HG02678 (cell line): ENCODE measurements around the gene BCL2L1.
"Not testable (repeated sequence)": the region's sequence is repeated elsewhere in the genome, so short reads cannot be mapped to it uniquely, and the experiment has no call there.

Experiments
- ATAC-seq: cut with Tn5 transposase; IDR thresholded peaks from one replicate; pipeline ENCODE4 v1.9.1; 2021; ENCODE audit warnings: mild to moderate bottlenecking, moderate library complexity; ENCODE audit not compliant: unreplicated experiment

Gene BCL2L1

DNA sequence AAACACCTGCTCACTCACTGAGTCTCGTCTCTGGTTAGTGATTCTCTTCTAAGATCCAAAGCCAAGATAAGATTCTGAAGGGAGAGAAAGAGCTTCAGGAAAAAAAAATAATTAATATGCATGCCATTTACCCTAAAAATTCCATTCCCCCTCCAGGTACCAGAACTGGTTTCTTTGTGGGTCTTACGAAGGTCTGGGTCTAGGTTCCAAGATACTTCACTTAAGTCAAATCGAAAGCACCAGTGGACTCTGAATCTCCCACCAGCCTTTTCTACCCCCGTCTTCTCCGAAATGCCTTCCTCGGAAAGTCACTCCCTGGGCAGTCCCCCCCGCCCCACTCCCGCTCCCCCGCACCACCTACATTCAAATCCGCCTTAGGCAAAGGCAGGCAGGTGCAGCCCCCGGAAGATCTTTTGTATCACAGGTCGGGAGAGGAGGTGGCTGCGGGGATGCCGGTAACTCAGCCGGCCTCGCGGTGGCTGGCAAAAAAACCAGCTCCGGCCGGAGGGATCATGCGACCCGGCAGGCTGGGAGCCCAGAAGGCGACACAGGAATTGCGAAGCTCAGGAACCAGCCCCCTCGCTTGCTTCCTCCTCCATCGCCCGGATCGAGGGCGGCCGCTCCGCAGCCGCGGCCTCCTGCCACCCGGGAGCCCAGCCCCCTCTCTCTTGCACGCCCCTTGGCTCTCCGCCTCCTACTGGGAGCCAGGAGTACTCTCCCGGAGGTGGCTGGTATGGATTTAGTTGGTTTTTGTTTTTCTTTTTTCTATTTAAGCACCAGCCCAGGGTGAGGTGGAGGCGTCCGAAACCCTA, at the start of gene BCL2L1:
TSS of gene BCL2L1 (minus strand) at position 612 of the 812 bp plus-strand sequence. CDS start 650 bp downstream, outside the sequence.
- peak; percentile 17 for ATAC-seq

DNA sequence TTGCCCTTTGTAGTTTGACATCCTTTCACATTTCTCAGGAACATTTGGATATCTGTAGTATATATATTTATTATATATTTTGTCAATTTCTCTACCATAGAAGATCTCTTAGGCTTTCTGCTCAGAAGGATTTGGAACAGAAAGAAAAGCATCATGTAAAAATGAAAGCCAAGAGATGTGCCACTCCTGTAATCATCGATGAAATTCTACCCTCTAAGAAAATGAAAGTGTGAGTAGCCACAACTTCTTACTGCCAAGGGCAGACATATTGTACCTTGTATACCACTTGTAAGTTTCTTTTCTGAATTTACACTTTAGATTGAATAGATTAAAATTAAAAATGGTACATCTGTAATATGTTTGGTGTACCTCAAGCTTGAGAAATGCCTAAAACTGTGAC, 47.6 kb upstream of the BCL2L1 start:
- no peak for ATAC-seq

DNA sequence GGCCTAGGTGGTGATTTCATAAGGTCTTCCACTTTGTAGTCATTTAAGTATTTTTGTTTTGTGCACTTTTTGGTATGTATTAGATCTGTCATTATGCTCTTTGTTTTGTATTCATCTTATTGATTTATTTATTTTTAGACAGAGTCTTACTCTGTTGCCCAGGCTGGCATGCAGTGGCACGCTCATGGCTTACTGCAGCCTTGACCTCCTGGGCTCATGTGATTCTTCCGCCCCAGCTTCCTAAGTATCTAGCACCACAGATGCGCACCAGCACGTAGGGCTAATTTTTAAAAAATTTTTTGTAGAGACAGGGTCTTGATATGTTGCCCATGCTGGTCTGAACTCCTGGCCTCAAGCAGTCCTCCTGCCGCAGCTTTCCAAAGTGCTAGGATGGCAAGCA, 47.0 kb upstream of the BCL2L1 start:
- no peak for ATAC-seq

DNA sequence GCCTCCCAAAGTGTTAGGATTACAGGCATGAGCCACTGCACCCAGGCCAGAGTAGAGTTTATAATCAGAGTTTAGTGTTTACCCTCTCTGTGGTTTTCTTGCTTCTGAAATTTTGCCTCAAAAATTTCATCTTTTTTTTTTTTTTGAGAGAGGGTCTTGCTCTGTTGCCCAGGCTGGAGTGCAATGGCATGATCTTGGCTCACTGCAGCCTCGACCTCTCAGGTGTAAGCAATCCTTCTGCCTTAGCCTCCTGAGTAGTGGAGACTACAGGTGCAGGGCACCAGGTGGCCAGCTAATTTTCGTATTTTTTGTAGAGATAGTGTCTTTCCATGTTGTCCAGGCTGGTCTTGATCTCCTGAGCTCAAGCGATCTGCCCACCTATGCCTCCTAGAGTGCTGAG, 45.1 kb upstream of the BCL2L1 start:
- no peak for ATAC-seq

DNA sequence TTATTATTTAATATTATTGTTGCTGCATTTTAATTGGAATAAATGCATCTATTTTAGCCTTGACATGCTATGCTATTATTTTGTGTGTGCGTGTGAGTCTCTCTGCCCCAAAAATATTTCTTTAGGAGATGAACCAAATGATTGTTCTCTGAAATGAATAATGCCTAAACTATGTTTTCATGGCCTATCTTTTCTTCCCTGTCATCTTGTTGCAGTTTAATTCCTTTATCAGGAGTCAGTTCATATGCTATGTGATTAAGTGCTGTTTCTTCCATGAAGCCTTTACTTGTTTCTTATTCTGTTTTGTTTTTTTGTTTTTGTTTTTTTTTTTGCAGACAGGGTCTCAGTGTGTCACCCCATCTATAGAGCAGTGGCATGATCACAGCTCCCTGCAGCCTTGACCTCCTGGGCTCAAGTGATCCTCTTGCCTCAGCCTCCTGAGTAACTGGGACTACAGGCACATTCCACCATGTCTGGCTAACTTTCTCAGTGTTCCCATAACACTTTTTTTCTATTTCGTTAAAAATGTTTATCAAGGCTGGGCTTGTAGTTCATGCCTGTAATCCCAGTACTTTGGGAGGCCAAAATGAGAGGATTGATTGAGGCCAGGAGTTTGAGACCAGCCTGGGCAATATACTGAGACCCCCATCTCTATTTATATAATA, 42.1 kb upstream of the BCL2L1 start:
- ATAC-seq = no peak

DNA sequence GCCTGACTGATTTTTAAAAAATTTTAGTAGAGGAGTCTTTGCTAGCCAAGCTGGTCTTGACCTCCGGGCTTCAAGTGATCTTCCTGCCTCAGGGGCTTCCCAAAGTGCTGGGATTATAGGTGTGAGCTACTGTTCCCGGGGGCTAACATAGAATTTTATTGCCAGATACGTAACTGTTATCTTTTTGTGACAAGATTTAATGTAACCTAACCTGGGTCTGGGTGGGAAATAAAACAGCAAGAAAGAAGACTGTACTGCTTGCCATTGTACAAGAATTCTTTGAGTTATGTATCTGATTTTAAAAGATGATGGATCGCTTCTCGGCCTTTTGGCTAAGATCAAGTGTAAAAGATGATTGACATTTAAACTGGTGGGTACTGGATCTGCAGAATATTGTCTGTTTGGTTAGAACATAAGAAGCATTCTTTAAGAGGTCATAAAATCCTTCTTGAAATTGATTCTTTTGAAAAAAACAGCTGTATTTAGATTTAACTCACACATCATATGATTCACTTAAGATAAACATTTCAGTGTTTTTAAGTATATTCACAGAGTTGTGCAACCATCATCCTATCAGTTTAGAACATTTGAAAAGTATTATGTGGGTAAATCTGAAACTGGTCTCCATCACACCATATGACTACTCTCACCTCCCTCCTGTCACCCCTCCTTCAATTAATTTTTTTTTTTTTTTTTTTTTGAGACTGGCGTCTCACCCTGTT, 38.0 kb upstream of the BCL2L1 start:
- no peak for ATAC-seq

DNA sequence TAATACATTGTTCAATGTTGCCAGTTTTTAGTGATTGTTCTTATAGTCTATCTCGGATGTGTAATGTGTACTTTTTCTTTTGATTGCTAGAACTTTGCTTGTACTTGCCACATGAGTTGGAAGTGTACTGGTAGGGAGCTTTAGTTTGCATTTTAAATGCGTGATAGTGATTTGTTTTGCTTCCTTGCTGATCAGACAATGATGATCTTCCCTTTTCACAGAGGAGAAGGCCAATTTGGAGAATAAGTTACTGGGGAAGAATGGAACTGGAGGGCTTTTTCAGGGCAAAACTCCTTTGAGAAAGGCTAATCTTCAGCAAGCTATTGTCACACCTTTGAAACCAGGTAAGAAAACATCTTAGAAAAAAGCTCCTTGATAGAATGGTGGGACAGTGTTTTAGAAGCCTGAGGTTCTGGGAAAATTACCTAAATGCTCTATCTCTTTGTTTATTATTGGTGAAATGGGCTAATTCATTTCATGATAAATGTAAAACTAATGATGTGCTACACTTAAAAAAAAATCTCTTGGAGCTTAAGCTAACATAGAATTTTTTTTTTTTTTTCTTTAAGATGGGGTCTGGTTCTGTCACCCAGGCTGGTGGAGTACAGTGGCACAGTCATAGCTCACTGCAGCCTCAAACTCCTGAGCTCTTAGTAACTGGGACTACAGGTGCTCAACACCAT, 37.3 kb upstream of the BCL2L1 start:
- ATAC-seq = no peak

DNA sequence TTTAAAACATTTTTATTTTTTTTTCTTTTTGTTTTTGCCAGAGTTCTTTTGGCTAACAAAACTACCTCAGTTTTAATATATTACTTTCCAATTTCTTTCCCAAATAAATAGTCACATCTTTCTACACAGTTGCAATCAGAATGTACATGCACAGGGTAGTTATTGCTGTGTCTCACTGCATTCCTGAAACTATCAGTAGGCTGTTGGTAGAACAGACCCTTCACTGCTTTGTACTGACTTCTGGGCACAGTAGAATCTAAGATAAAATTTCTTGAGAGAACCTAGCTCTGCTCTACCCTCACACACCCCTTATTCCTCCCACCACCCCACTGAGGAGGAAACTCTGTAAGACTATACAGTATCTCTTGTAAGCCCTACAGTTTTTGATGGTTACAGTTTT, 36.3 kb upstream of the BCL2L1 start:
- no peak for ATAC-seq

DNA sequence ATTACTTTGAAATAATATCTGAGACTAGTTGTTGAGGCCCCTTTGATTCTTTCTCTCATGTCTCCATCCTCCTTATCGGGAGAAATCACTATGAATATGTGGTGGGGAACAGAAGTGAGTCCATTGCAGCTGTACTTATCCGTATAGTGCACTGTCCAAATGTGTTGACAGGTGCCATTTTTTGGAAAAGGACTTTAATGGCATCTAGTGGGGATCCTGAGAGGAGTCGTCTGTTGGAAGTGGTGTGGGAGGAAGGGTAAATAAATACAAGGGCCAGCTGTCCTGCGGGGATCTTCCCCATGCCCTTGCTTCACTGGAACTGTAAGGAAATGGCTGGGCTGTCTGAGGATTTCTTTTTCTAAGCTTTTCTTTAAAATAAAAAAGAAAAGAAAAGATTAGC, 35.9 kb upstream of the BCL2L1 start:
- ATAC-seq = no peak

DNA sequence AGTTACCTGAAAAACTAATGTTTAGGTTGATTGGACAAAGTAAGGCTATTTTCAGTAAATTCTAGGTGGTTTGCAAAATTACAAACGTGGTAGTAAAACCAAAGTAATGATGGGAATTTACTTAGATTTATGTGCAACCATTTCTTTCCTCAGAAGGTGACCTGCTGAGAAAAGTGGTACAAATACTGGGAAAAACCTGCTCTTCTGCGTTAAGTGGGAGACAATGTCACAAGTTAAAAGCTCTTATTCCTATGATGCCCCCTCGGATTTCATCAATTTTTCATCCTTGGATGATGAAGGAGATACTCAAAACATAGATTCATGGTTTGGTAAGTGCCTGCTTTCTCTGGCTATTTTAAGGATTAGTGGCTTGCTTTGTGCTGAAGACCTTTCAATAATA, 34.6 kb upstream of the BCL2L1 start:
- ATAC-seq = no peak

DNA sequence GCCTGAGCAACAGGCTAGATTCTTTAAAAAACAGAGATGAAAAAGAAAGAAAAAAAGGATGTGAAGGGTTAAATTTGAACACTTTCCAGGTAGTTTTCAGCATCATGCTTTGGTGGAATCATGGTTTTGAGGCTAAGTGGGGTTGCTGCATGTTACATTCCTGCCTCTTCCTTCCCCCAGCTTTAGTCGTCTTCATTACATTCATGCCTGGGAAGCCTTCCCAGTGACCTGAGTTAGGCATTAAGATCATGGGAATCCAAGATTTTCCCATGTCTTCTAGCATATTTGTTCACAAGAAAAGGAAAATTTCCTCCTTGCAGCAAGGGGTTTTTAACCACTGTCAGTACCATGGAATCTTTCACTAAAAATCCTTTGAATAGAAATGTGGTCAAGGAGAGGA, 28.5 kb upstream of the BCL2L1 start:
- no peak for ATAC-seq

DNA sequence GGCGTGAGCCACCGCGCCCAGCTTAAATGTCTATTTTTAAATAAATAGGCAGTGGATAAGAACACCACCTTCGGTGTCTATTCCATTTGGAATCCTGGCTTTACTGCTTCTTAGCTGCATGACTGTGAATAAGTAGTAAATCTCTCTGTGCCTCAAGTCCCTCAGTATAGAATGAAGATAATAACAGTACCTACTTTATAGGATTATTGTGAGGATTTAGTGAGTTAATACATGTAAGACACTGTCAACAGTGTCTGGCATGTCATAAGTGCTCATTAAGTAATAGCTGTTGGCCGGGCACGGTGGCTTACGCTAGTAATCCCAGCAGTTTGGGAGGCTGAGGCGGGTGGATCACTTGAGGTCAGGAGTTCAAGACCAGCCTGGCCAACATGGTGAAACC, 26.6 kb upstream of the BCL2L1 start:
- ATAC-seq = no peak

DNA sequence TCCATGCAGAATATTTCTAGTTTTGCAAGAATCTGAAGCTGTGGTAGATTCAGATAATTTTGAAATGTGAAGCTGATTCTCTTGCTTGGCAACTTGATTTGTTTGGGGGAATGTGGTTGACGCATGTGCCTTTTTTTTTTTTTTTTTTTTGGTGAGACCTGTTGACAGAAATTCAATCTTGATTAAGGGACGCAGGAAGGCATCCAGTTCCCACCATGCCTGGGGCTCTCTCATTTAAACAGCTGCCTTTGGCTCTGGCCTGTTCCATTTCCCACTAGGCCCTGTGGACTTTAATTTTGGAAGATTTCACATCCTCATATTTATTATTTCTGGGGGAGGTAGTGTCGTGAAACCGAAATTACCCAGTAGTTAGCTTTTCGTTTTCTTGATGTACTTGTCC, 25.0 kb upstream of the BCL2L1 start:
- no peak for ATAC-seq

DNA sequence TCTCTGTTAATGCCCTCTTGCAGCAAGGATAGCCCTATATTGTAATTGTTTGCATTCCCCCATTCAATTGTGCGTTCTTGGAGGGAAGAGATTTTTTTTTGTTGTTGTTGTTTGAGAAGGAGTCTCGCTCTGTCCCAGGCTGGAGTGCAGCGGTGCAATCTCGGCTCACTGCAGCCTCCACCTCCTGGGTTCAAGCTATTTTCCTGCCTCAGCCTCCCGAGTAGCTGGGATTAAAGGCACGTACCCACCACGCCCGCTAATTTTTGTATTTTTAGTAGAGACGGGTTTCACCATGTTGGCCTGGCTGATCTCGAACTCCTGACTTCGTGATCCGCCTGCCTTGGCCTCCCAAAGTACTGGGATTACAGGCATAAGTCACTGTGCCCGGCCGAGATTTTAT, 24.4 kb upstream of the BCL2L1 start:
- ATAC-seq = not testable (repeated sequence)

DNA sequence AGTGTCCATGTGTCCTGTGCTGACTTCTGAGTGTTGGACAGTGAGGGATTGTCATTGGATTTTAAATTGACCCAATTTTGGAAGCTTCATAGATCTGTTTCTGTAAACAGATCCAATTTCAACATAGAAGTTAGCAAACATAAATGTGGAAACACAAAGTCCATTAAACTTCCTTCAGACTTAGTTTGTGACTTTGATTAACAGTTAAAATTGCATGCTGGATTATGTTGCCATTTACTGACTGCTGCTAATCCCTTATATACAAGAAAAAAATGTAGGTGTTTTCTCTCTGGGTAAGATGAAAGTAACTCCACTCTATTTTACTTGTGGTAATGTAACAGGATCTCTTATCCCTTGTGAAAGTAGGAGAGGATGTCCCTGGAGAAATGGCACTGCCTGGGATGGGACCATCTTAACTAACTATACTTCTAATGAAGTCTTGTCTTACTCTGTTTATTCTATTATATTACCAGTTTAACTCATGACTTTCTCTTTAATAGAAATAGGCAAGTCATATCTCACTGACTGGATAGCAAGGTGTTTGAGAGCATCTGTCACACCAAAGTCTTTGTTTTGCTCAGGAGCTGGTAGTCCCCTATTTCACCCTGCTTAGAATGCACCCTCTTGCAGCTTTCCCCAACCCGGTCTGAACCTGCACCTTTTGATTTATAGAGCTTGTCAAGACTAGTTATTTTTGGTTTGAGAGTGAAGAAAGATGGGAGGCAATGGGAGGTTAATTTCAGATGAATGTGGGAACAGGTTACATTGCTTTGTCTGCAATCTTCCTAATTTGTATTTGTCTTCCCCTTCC, 23.6 kb upstream of the BCL2L1 start:
- no peak for ATAC-seq

DNA sequence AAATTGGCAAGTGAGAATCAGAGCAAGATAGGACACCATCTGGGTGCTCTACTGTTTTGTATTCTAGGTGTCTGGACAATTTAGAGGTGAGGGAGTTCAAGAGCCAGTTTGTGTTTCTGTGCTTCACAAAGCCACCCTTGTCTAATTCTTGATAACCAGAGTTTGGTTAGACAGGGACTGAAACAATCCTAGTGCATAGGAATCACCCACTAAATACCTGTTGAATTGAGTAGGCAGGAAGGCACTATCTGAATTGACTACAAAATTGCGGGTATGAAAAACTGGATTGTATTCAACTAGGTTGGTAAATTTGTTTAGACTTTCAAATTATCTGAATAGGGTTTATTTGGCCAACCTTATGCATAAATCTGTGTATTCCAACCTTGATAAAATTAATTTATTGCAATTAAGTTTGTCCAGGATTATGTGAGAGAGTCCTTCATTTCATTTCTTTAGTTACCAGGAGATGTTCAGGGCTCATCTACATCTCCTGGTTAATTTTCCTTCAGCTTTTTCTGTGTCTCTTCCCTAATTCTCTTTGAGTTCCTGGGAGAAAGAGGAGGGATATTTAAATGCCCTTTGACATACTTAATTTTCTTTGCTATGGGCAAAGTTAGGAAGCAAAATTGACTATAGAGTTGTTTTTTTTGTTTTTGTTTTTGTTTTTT, 18.1 kb upstream of the BCL2L1 start:
- no peak for ATAC-seq

DNA sequence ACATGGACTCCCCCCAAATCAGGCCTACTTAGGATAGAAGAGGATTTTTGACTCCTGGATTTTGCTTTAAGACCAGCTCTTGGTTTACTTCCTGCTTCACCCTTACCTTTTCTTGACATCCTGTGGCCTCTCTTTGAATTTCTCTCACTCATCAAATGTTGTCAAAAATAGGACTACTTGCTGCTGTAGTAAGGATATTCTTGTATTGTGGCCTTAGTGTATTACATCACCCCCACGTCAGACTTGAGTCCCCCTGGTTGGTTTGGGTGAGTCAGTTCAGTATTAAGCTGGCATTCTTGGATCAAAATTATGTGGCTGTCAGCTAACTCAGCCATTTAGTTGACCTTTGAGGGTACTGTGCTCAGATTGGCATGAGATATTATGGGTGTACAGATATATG, 17.5 kb upstream of the BCL2L1 start:
- ATAC-seq = no peak

DNA sequence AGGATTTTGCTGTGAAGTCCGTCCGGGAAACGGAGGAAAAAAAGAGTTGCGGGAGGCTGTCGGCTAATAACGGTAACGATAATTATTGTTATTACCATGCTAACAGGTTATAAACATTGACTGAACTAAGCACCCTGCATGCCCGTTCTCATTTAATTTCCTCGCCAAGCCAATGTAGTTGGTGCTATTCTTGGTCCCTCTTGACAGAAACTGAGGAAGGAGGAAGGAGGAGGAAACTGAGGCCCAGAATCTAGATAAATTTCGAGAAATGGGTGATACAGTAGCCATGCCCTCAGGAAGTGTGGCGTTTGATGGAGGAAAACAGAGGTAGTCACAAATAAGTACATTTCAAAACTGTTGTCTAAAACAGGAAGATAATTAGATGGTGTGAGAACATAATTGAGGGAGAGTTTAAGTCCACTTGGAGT, 16.9 kb upstream of the BCL2L1 start:
- ATAC-seq = peak; percentile 14

DNA sequence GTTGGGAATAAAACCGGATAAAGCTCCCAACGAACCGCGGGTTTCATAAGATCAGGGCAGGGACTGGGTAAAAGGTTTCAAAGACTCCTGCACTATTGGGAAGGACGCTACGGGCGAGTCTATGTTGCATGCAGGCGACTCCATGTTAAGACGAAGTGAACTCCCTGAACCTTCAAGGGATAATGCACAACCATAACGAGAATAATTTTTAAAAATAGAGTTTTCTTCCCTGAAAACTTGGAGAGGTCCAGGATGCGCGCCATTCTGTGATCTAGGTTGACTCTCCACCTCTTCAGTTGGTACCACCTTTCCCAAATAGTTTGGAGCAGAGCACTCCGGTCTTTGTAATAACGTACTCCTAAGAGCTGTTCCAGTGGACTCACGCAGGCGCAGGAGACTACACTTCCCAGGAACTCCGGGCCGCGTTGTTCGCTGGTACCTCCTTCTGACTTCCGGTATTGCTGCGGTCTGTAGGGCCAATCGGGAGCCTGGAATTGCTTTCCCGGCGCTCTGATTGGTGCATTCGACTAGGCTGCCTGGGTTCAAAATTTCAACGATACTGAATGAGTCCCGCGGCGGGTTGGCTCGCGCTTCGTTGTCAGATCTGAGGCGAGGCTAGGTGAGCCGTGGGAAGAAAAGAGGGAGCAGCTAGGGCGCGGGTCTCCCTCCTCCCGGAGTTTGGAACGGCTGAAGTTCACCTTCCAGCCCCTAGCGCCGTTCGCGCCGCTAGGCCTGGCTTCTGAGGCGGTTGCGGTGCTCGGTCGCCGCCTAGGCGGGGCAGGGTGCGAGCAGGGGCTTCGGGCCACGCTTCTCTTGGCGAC, 16.3 kb upstream of the BCL2L1 start, which contains the start of gene TPX2:
TSS of gene TPX2 (plus strand) at position 562 of the 821 bp plus-strand sequence. CDS start 18,187 bp downstream, outside the sequence.
- peak; percentile 98 for ATAC-seq
